C1 segment of cervical spinal cord (tissue), 14 donors: Measurements from ENCODE around the gene SEMA4F.
A peak's percentile ranks its signal among the peaks of the same experiment; 100 is the strongest.

Experiments used
- DNase-seq, 14 donors: peaks; one replicate each; lab custom pipeline; 2025; lab: John Stamatoyannopoulos, UW

SEMA4F gene

GRCh38 chr2:74658516-74658915 lies 4.5 kb downstream of the SEMA4F start:
- DNase-seq: no peak

- no peak for DNase-seq
Observed at GRCh38 chr2:74659462-74659861, 5.4 kb downstream of the SEMA4F start.

GRCh38 chr2:74668087-74668486 lies 14.0 kb downstream of the SEMA4F start:
- DNase-seq: no peak

- no peak for DNase-seq
Observed at GRCh38 chr2:74670263-74670662, 16.2 kb downstream of the SEMA4F start.

GRCh38 chr2:74671479-74671878 lies 17.4 kb downstream of the SEMA4F start:
- no peak for DNase-seq

GRCh38 chr2:74673826-74674528 lies 19.9 kb downstream of the SEMA4F start:
- no peak for DNase-seq

GRCh38 chr2:74675090-74675489 lies 21.0 kb downstream of the SEMA4F start:
- DNase-seq: no peak

GRCh38 chr2:74676331-74676730 lies 22.3 kb downstream of the SEMA4F start:
- no peak for DNase-seq

- no peak for DNase-seq
Observed at GRCh38 chr2:74679615-74680014, 25.6 kb downstream of the SEMA4F start.

- DNase-seq: no peak
Observed at GRCh38 chr2:74682501-74682900, 28.5 kb downstream of the SEMA4F start.

GRCh38 chr2:74685408-74685807 lies 31.4 kb downstream of the SEMA4F start:
- DNase-seq: no peak

GRCh38 chr2:74688881-74689280 lies 34.8 kb downstream of the SEMA4F start:
- no peak for DNase-seq

GRCh38 chr2:74689671-74690070 lies 35.6 kb downstream of the SEMA4F start:
- no peak for DNase-seq

- DNase-seq: peak in 1 of 14 donors; percentile 1
Observed at GRCh38 chr2:74690571-74690970, 36.5 kb downstream of the SEMA4F start.

- DNase-seq: no peak
Observed at GRCh38 chr2:74691929-74692328, 37.9 kb downstream of the SEMA4F start.

GRCh38 chr2:74693213-74693612 lies 39.2 kb downstream of the SEMA4F start:
- DNase-seq: no peak

GRCh38 chr2:74693668-74694067 lies 39.6 kb downstream of the SEMA4F start:
- DNase-seq: no peak

- DNase-seq: no peak
Observed at GRCh38 chr2:74694281-74694680, 40.2 kb downstream of the SEMA4F start.

GRCh38 chr2:74695663-74696062 lies 41.6 kb downstream of the SEMA4F start:
- no peak for DNase-seq

GRCh38 chr2:74696829-74697228 lies 42.8 kb downstream of the SEMA4F start:
- no peak for DNase-seq

- no peak for DNase-seq
Observed at GRCh38 chr2:74700643-74701372, 46.8 kb downstream of the SEMA4F start.

- no peak for DNase-seq
Observed at GRCh38 chr2:74702001-74702715, 48.1 kb downstream of the SEMA4F start.

GRCh38 chr2:74703373-74703772 lies 49.3 kb downstream of the SEMA4F start:
- no peak for DNase-seq
